Esophagus squamous epithelium (tissue), 5 donors: ENCODE results near the gene COL6A5. TPM values are rescaled to one million over a fixed set of nuclear protein-coding genes. Genes with fewer than 3 reads are reported as not detected.
"Not testable (repeated sequence)": the region's sequence is repeated elsewhere in the genome, so short reads cannot be mapped to it uniquely, and the experiment has no call there.

ENCODE experiments used
- DNase-seq: peaks from one replicate; lab custom pipeline; 2025; lab: John Stamatoyannopoulos, UW
- H3K27ac ChIP-seq, 4 donors: fragments of 200-600 bp; sonication (generic); one replicate each; pipeline ENCODE4 v1.5.1; 2016 to 2019; ENCODE audit warnings: mild to moderate bottlenecking in 1 of 4
- H3K27me3 ChIP-seq, 4 donors: fragments of 200-600 bp; sonication (generic); 1 replicate in 3 of 4; 2 replicates in 1 of 4; pipeline versions ENCODE4 v1.5.1 to v1.6.0; 2017 to 2021; ENCODE audit warnings: antibody characterized with exemption in 1 of 4
- H3K36me3 ChIP-seq, 3 donors: fragments of 200-600 bp; sonication (generic); one replicate each; pipeline ENCODE4 v1.5.1; 2016 to 2019
- H3K4me1 ChIP-seq, 3 donors: fragments of 200-600 bp; sonication (generic); one replicate each; pipeline ENCODE4 v1.5.1; 2017 to 2019
- H3K4me3 ChIP-seq, 4 donors: fragments of 200-600 bp; sonication (generic); 1 replicate in 3 of 4; 2 replicates in 1 of 4; pipeline ENCODE4 v1.5.1; 2016 to 2019; ENCODE audit warnings: mild to moderate bottlenecking in 2 of 4, moderate library complexity in 1 of 4
- H3K9me3 ChIP-seq, 3 donors: fragments of 200-600 bp; sonication (generic); one replicate each; pipeline ENCODE4 v1.5.1; 2016 to 2019
- POLR2A ChIP-seq, 4 donors: fragments of 450-650 bp; IDR thresholded peaks; one replicate each; pipeline ENCODE4 v1.6.1; 2017; ENCODE audit warnings: antibody characterized with exemption in 4 of 4, mild to moderate bottlenecking in 4 of 4, moderate library complexity in 3 of 4
- WGBS, 2 donors: methylation state at CpG; one replicate each; pipeline ENCODE4 v1.1.5; 2018; 5-methylcytosine and 5-hydroxymethylcytosine counted together
- intact Hi-C: fragments of 100-400 bp; cut with DNase I; formaldehyde crosslinking; loops from one replicate; pipeline ENCODE4 v1.15.0; 2022
- total RNA-seq, 4 donors: library from RNA; depleted of rRNA; stranded (reverse); fragments of >200 nt; gene quantifications; one replicate each; pipeline ENCODE4 v1.1.0, GENCODE V29; 2016
- TF ChIP-seq, protein P1 (sequence below), 6 experiments: fragments of 450-650 bp in 4 of 6; fragments of 200-600 bp in 2 of 6; sonication (generic) in 2 of 6; IDR thresholded peaks; one replicate each; pipeline ENCODE4 v1.5.1; 2016 to 2019; ENCODE audit warnings: antibody characterized with exemption in 6 of 6, mild to moderate bottlenecking in 4 of 6, moderate library complexity in 4 of 6
- donor health status: DM: yes; HTN: yes; CAD: no.

Gene COL6A5
- total RNA-seq, 4 donors from 2014 or later: 0.11 to 0.76 (median 0.20) TPM

DNA sequence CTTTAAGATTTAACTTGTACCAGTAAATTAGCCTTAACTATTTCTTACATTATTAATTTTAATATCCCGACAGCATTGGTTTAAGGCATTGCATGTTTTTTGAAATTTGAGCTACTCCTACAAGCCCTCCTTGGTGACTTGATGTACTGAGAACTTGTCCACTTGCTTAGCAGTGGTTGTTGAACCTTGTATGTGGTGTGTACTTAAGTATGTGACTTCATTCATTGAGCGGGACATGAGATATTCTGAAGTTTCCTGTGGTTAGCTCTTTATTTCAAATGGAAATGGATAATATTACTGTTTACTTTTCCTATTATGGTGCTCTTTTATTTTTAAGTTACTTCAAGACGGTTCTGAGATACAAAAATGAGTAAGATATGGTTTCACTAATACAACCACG, 3.6 kb upstream of the COL6A5 start:
- 58 to 74% methylated on average over 4 of the region's 4 CpGs for WGBS, 2 donors
- no peak for DNase-seq

DNA sequence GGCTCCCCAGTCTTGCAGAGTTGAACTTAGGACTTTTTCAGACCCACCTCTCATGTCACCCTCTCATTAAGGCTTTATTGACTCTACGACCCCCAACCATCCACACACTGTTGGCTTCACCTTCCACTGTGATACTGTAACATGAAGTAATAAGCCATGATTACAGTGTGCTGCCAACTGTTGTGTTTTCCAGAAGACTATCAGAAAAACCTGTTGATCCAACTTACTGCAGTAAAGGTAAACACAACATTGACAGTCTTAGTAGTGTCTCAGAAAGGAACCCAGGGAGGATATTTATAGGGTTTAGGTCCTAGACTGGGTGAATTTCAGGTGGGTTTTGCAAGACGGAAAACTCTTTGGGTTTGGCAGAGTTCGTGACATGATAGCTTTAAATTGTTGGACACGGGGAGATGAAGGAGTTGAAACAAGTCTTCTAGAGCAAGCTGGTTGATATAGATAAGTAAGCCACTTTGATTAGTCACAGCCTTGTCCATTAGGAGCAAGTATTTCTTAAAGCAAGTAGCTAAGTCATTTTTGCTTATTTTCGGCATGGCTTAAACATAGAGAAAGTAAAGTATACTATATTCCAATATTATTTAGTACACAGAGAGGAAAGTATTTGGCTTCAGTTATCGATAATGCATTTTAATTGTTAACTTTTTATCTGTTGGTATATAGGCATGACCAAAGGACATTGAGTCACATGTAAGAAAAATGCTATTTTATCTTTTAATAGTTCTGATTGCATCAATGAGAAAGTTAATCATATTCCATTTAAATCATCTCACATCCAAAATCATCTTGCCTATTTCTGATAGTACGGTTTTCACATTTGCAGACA, 2.4 kb upstream of the COL6A5 start:
- no peak overlapping the region for H3K4me3 ChIP-seq
- H3K36me3 ChIP-seq: no peaks in the 10 kb centered on the region
- intact Hi-C loops: no loop called here
- no peak overlapping the region for H3K27ac ChIP-seq
- H3K27me3 ChIP-seq: peaks cover 0 to 34% (median 2%) of the 10 kb centered on the region in 4 donors
- TF ChIP-seq, protein P1, sequence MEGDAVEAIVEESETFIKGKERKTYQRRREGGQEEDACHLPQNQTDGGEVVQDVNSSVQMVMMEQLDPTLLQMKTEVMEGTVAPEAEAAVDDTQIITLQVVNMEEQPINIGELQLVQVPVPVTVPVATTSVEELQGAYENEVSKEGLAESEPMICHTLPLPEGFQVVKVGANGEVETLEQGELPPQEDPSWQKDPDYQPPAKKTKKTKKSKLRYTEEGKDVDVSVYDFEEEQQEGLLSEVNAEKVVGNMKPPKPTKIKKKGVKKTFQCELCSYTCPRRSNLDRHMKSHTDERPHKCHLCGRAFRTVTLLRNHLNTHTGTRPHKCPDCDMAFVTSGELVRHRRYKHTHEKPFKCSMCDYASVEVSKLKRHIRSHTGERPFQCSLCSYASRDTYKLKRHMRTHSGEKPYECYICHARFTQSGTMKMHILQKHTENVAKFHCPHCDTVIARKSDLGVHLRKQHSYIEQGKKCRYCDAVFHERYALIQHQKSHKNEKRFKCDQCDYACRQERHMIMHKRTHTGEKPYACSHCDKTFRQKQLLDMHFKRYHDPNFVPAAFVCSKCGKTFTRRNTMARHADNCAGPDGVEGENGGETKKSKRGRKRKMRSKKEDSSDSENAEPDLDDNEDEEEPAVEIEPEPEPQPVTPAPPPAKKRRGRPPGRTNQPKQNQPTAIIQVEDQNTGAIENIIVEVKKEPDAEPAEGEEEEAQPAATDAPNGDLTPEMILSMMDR (IDR thresholded peaks at IDR 0.05): no peak
- no peak for TF ChIP-seq POLR2A (IDR thresholded peaks at IDR 0.05)
- peaks cover 0 to 8% (median 0%) of the 10 kb centered on the region in 3 donors for H3K4me1 ChIP-seq
- DNase-seq: no peak
- H3K9me3 ChIP-seq: no peaks in the 10 kb centered on the region
- 69 to 77% methylated on average over 7 of the region's 7 CpGs for WGBS, 2 donors

More for the DNA sequence above, 3.6 kb upstream of the COL6A5 start:
- Histone ChIP-seq H3K36me3 (no peaks in the 10 kb centered on the region), H3K27ac (no peak overlapping the region), H3K4me1 (peaks cover 0 to 8% (median 0%) of the 10 kb centered on the region in 3 donors), H3K9me3 (peaks cover 0 to 10% (median 0%) of the 10 kb centered on the region in 3 donors), H3K4me3 (no peak overlapping the region), H3K27me3 (peaks cover 0 to 29% (median 2%) of the 10 kb centered on the region in 4 donors)
- intact Hi-C loops: no loop called here
- TF ChIP-seq POLR2A (IDR thresholded peaks at IDR 0.05): no peak
- TF ChIP-seq, protein P1 (IDR thresholded peaks at IDR 0.05): no peak

DNA sequence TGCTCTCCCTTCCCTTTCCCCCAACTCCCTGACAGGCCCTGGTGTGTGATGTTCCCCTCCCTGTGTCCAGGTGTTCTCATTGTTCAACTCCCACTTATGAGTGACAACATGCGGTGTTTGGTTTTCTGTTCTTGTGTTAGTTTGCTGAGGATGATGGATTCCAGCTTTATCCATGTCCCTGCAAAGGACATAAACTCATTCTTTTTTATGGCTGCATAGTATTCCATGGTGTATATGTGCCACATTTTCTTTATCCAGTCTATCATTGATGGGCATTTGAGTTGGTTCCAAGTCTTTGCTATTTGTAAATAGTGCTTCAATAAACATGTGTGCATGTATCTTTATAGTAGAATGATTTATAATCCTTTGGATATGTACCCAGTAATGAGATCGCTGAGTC, 2.8 kb downstream of the COL6A5 start:
- H3K36me3 ChIP-seq, H3K27ac ChIP-seq, H3K4me3 ChIP-seq, H3K4me1 ChIP-seq, H3K9me3 ChIP-seq, DNase-seq, intact Hi-C loops: not testable (repeated sequence)
- 84 to 91% methylated on average over 2 of the region's 2 CpGs for WGBS, 2 donors
- H3K27me3 ChIP-seq: peaks cover 0 to 37% (median 2%) of the 10 kb centered on the region in 4 donors

DNA sequence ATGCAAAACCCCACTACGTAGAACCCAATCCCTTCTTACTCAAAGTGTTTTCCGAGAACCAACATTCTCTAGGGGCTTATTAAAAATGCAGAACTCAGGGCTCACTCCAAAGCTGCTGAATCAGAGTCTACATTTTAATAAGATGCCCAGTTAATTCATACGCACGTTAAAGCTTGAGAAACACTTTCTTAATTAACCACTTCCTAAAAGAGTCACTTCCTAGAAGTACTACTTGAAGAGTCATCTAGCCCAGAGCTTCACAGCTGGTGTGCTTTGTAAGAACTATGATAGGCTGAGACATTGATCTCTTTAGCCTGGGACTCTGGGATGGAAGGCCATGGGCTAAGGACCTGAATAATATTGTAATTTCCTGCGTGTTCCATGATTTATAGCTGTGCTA, 9.0 kb downstream of the COL6A5 start:
- H3K27ac ChIP-seq: no peak overlapping the region
- whole genome bisulfite sequencing, 2 donors: 58 to 68% methylated on average over 5 of the region's 5 CpGs
- TF ChIP-seq POLR2A (IDR thresholded peaks at IDR 0.05): no peak
- TF ChIP-seq, protein P1 (IDR thresholded peaks at IDR 0.05): no peak

DNA sequence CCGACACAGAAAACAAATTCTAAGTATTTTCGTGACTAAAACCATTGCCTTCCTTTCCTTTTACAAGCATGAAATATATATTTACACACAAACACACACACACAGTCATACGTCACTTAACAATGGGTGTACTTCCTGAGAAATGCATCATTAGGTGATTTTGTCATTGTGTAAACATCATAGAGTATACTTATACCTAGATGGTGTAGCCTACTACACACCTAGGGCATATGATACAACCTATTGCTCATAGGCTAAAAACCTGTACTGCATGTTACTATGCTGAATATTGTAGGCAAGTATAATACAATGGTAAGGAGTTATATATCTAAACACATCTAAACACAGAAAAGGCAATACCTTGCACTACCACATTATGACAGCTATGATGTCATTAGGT, 28.6 kb downstream of the COL6A5 start:
- Histone ChIP-seq H3K4me3 (no peak overlapping the region), H3K27me3 (no peaks in the 10 kb centered on the region), H3K36me3 (no peaks in the 10 kb centered on the region), H3K9me3 (no peaks in the 10 kb centered on the region), H3K4me1 (no peaks in the 10 kb centered on the region), H3K27ac (no peak overlapping the region)
- WGBS, 2 donors: 64 to 74% methylated on average over 3 of the region's 3 CpGs
- DNase-seq: no peak
- intact Hi-C loops: no loop called here
- TF ChIP-seq POLR2A (IDR thresholded peaks at IDR 0.05): no peak
- TF ChIP-seq, protein P1 (IDR thresholded peaks at IDR 0.05): no peak

More for the DNA sequence above, 9.0 kb downstream of the COL6A5 start:
- Histone ChIP-seq H3K4me3 (no peak overlapping the region), H3K4me1 (no peaks in the 10 kb centered on the region), H3K36me3 (no peaks in the 10 kb centered on the region), H3K9me3 (no peaks in the 10 kb centered on the region), H3K27me3 (no peaks in the 10 kb centered on the region)
- intact Hi-C loops: no loop called here
- DNase-seq: no peak
